Measurements from ENCODE around the gene P2RY8.
"Not testable (repeated sequence)": the region's sequence is repeated elsewhere in the genome, so short reads cannot be mapped to it uniquely, and the experiment has no call there.

The P2RY8 gene

DNA sequence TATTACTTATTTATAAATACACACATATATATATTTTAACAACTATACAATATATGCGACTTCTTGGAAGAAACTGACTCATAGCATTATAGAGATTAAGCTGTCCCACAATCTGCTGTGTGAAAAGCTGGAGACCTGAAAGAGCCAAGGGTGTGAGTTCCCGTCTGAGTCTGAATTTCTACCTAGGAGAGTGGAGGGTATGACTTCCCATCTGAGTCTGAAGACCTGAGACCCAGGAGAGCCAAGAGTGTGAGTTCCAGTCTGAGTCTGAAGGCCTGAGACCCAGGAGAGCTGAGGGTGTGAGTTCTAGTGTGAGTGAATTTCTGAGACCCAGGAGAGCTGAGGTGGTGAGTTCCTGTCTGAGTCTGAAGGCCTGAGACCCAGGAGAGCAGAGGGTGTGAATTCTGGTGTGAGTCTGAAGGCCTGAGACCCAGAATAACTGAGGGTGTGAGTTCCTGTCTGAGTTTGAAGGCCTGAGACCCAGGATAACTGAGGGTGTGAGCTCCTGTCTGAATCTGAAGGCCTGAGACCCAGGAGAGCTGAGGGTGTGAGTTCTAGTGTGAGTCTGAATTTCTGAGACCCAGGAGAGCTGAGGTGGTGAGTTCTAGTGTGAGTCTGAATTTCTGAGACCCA lies 8.9 kb upstream of the P2RY8 start:
- no peak for DNase-seq (ENCODE audit: low read depth in 1 of 2, low spot score in 1 of 2)

DNA sequence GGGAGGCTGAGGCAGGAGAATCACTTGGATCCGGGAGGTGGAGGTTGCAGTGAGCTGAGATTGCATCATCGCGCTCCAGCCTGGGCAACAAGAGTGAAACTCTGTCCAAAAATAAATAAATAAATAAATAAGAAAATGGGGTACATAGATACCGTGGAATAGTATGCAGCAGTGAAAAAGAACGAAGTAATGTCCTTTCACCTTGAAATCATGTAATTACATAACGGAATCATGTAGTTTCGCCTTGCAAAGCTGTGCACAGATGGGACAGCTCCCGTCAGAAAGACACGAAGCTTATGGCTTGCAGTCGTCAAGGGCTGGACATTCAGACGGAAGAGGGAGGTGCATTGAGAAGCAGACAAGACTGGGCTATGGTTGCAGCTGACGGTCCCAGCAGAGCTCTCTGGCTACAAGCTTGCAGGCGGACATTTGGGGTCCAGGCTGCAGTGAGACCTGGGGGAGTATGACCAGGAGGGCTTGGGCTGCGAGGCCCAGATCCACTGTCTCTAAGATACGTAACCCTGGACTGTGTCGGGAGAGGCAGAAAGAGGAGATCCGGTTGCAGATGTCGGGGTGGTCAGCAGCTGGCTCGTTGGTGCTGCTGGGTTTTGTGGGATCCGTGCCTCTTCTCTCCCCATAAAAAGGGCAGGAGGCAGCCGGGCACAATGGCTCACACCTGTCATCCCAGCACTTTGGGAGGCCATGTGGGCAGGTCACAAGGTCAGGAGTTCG lies 6.2 kb upstream of the P2RY8 start:
- no peak for DNase-seq (ENCODE audit: low read depth in 1 of 2, low spot score in 1 of 2)

DNA sequence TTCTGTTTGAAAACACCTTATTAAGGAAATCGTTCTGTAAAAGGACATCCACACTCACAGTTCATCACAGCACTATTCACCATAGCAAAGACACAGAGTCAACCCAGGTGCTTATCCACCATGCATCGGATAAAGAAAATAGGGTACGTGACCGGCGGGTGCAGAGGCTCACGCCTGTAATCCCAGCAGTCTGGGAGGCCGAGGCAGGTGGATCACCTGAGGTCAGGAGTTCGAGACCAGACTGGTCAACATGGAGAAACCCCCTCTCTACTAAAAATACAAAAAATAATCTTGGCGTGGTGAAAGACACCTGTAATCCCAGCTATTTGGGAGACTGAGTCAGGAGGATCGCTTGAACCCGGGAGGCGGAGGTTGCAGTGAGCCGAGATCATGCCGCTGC lies 2.2 kb upstream of the P2RY8 start:
- DNase-seq (ENCODE audit: low read depth in 1 of 2, low spot score in 1 of 2), result not testable (repeated sequence)

- not testable (repeated sequence) for DNase-seq (ENCODE audit: low read depth in 1 of 2, low spot score in 1 of 2)
Observed at GRCh38 chrX:1537716-1538090, 718 bp upstream of the P2RY8 start.

DNA sequence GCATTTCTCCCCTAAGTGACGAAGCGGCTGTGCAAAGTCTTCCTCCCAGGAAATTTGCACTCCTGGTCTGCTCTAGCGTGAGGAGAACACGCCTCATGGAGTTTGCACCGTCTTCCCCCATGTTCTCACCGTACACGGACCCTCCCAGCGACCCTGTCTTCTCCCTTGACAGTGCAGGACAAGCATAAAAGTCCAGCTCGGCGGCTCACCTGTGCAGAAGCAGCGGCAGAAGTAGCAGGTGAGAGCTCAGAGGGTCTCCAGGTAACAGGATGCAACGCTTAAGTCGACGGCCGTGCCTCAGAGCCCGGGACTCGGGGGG lies 314 bp downstream of the P2RY8 start:
- no peak for DNase-seq (ENCODE audit: low read depth in 1 of 2, low spot score in 1 of 2)

- no peak for DNase-seq (ENCODE audit: low read depth in 1 of 2, low spot score in 1 of 2)
Observed at GRCh38 chrX:1535241-1536041, 1.5 kb downstream of the P2RY8 start.

- DNase-seq (ENCODE audit: low read depth in 1 of 2, low spot score in 1 of 2), result no peak
Observed at GRCh38 chrX:1534301-1535168, 2.5 kb downstream of the P2RY8 start.

DNA sequence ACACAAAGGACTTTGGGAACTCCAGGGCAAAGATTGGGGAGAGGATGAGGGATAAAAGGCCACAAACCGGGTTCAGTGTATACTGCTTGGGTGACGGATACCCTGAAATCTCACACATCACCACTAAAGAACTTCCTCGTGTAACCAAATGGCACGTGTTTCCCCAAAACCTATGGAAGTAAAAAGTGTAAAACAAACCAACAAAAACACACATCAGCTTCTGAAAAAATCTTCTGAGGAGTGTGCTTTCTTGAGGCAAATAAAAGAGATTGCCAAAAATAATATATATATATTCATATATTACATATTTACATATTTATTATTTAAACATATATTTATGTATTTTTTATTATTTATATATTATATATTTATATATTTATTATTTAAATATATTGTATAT lies 3.9 kb downstream of the P2RY8 start:
- no peak for DNase-seq (ENCODE audit: low read depth in 1 of 2, low spot score in 1 of 2)

DNA sequence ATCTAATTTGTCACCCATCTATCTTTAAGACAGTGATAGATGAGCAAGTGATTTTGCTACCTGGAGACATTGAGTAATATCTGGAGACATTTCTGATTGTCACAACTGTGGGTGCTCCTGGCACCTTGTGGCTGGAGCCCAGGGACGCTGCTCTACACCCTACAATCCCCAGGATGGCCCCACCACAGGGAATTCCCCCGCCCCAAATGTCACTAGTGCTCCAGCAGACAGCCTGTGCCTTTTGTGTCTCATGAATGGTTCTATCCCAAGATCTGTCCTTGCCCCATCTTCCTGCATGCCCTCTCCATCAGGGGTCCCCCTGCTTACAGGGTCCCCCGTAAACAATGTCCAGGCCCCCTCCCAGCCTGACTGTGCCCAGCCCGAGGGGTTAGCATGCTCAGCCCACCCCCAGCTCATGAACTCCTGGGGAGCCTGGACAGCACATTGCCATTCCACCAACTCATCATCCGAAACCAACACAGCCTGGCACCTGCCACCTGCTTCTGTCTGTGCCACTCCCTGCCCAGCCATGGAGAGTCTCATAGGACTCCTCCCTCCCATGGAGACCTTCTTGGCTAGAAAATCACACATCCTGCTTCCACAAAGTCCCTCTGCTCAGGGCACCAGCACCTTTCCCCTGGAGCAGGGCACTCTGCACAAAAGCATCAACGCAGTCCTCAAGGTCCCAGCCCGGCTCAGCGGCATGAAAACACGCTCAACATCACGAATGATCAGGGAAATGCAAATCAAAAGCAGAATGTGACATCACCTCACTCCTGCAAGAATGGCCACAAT lies 5.7 kb downstream of the P2RY8 start:
- no peak for DNase-seq (ENCODE audit: low read depth in 1 of 2, low spot score in 1 of 2)

DNA sequence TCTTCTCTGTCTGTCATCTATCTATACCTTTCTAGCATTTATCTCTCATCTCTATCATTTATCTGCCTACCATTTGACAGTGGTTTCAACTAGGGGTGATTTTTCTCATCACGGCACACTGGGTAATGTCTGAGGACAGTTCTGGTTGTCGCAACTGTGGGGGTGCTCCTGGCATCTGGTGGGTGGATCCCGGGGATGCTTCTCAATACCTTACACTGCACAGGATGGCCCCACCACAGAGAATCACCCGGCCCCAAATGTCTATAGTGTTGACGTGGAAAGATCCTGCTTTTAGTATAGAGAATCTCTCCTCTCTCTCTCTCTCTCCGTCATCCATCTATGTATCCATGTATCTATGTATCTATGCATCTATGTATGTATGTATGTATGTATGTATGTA lies 7.2 kb downstream of the P2RY8 start:
- DNase-seq (ENCODE audit: low read depth in 1 of 2, low spot score in 1 of 2), result no peak

DNA sequence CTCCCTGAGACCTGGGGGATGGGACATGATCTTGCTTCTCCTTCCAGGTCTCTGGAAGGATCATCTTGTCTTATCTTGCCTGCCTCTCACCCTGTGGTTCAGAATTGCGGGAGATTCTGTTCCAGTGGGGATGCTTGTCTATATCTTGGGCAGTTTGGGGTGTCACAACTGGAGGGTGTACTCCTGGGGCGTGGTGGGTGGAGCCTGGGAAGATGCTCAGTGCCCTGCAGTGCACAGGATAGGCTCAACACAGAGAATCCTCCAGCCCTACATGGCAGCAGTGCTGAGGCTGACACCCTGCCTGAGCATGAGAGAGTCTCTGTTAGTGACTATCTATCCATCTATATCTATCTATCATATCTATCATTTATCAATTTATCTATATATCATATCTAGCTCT lies 7.7 kb downstream of the P2RY8 start:
- no peak for DNase-seq (ENCODE audit: low read depth in 1 of 2, low spot score in 1 of 2)

GRCh38 chrX:1528884-1529203 lies 8.1 kb downstream of the P2RY8 start:
- no peak for DNase-seq (ENCODE audit: low read depth in 1 of 2, low spot score in 1 of 2)

GRCh38 chrX:1528186-1528883 lies 8.7 kb downstream of the P2RY8 start:
- no peak for DNase-seq (ENCODE audit: low read depth in 1 of 2, low spot score in 1 of 2)

DNA sequence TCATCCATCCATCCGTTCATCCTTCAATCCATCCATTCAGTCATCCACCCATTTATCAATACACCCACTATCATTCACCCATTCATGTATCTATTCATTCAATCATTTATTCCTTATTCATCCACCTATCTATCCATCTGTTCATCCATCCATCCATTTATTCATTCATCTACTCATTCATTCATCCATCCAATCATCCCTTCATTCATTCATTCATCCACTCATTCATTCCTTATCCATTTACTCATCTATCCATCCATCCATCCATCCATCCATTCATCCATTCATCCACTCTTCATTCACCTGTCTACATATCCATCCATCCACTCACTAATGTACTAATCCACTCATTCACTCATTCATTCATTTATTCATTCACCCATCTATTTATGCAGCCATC lies 9.5 kb downstream of the P2RY8 start:
- no peak for DNase-seq (ENCODE audit: low read depth in 1 of 2, low spot score in 1 of 2)

DNA sequence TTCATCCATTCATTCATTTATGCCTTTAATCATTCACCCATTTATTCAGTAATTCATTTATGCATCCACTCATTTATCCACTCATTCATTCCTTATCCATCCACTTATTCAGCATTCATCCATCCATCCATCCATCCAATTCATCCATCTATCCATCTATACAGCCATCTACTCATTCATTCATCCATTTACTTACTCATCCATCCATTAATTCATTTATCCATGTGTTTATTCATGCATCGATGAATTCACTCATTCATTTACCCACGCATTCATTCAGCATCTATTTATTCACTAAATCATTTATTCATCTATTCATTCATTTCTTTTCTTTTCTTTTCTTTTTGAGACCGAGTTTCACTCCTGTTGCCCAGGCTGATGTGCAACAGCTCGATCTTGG lies 10.4 kb downstream of the P2RY8 start:
- DNase-seq (ENCODE audit: low read depth in 1 of 2, low spot score in 1 of 2), result no peak

GRCh38 chrX:1525583-1526355 lies 11.2 kb downstream of the P2RY8 start:
- no peak for DNase-seq (ENCODE audit: low read depth in 1 of 2, low spot score in 1 of 2)

- DNase-seq (ENCODE audit: low read depth in 1 of 2, low spot score in 1 of 2), result no peak
Observed at GRCh38 chrX:1524874-1525582, 12.0 kb downstream of the P2RY8 start.

- DNase-seq (ENCODE audit: low read depth in 1 of 2, low spot score in 1 of 2), result not testable (repeated sequence)
Observed at GRCh38 chrX:1522905-1523304, 14.1 kb downstream of the P2RY8 start.

DNA sequence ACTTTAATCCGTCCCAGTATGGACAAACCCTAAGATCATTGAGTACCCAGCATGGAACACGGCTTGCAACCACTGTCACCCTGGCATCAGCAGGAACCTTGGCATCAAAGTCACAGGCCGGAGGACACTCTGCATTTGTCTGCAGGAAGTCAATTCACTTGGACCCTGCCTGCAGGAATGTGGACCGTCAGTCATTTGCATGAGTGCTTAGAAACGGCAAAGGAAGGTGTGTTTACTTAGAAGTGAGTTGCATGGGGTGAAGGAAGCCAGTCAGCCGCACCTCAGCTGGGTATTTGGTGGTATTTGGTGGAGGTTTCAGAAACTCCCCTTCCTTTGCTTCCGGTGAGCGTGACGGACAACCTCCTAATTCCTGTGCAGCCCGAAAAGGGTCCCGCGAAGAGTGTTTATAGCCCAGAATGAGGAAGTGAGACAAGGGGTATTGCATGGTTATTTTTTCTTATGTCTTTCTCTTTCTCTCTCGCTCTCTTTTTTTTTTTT lies 15.5 kb downstream of the P2RY8 start:
- DNase-seq (ENCODE audit: low read depth in 1 of 2, low spot score in 1 of 2), result no peak

Measured in stimulated activated CD4-positive, alpha-beta T cell treated with anti-CD3 and anti-CD28 coated beads, Interleukin-15, amount 100 ng/mL, for 1 hour (primary cell).